ENCODE data around the gene CEP170. TPM values are rescaled to one million over a fixed set of nuclear protein-coding genes. Genes with fewer than 3 reads are reported as not detected.
"Not testable (repeated sequence)": the region's sequence is repeated elsewhere in the genome, so short reads cannot be mapped to it uniquely, and the experiment has no call there.

Gene CEP170
- total RNA-seq, 4 donors from 2014 or later: 40.3 to 114 (median 55.6) TPM

GRCh38 chr1:243213045-243213787 is 41.9 kb downstream of the CEP170 start:
- no peaks in the 10 kb centered on the region for H3K36me3 ChIP-seq
- DNase-seq: no peak
- H3K27ac ChIP-seq: peak overlapping the region; percentile 4 to 36
- no peak for TF ChIP-seq POLR2A (IDR thresholded peaks at IDR 0.05)
- no peak for TF ChIP-seq CTCF (IDR thresholded peaks at IDR 0.05)
- H3K4me1 ChIP-seq: no peaks in the 10 kb centered on the region
- H3K9me3 ChIP-seq: no peaks in the 10 kb centered on the region
- intact Hi-C loops (cut with DNase I; ENCODE audit: low total_unique reads): no loop called here
- no peaks in the 10 kb centered on the region for H3K27me3 ChIP-seq
- H3K4me3 ChIP-seq: no peak overlapping the region

GRCh38 chr1:243211984-243212383 is 43.1 kb downstream of the CEP170 start:
- H3K27ac ChIP-seq; DNase-seq; H3K27me3 ChIP-seq; H3K4me1 ChIP-seq; H3K4me3 ChIP-seq; H3K9me3 ChIP-seq; H3K36me3 ChIP-seq; intact Hi-C loops (cut with DNase I; ENCODE audit: low total_unique reads): not testable (repeated sequence)

GRCh38 chr1:243205026-243205501 is 50.0 kb downstream of the CEP170 start:
- H3K4me3 ChIP-seq; intact Hi-C loops (cut with DNase I; ENCODE audit: low total_unique reads); H3K36me3 ChIP-seq; H3K27me3 ChIP-seq; DNase-seq; H3K9me3 ChIP-seq; H3K4me1 ChIP-seq: not testable (repeated sequence)
- H3K27ac ChIP-seq: peak overlapping the region in 1 of 2 donors; percentile 34

- intact Hi-C loops (cut with DNase I; ENCODE audit: low total_unique reads); DNase-seq; H3K4me1 ChIP-seq; H3K27ac ChIP-seq; H3K36me3 ChIP-seq; H3K27me3 ChIP-seq; H3K4me3 ChIP-seq; H3K9me3 ChIP-seq: not testable (repeated sequence)
Observed at GRCh38 chr1:243204336-243204735, 50.7 kb downstream of the CEP170 start.

GRCh38 chr1:243203196-243203595 is 51.9 kb downstream of the CEP170 start:
- H3K4me3 ChIP-seq; DNase-seq; H3K9me3 ChIP-seq; H3K27me3 ChIP-seq; H3K36me3 ChIP-seq; H3K4me1 ChIP-seq; intact Hi-C loops (cut with DNase I; ENCODE audit: low total_unique reads): not testable (repeated sequence)
- H3K27ac ChIP-seq: peak overlapping the region in 1 of 2 donors; percentile 8

- H3K27ac ChIP-seq; intact Hi-C loops (cut with DNase I; ENCODE audit: low total_unique reads); H3K4me1 ChIP-seq: not testable (repeated sequence)
Observed at GRCh38 chr1:243201316-243201715, 53.8 kb downstream of the CEP170 start.

GRCh38 chr1:243197524-243197923 is 57.6 kb downstream of the CEP170 start:
- DNase-seq; intact Hi-C loops (cut with DNase I; ENCODE audit: low total_unique reads); H3K27ac ChIP-seq: not testable (repeated sequence)

More at GRCh38 chr1:243201316-243201715, 53.8 kb downstream of the CEP170 start:
- H3K9me3 ChIP-seq, H3K4me3 ChIP-seq, H3K36me3 ChIP-seq, DNase-seq, H3K27me3 ChIP-seq: not testable (repeated sequence)

GRCh38 chr1:243193330-243193729 is 61.8 kb downstream of the CEP170 start:
- H3K4me1 ChIP-seq; H3K27me3 ChIP-seq; H3K27ac ChIP-seq; H3K36me3 ChIP-seq; H3K4me3 ChIP-seq; intact Hi-C loops (cut with DNase I; ENCODE audit: low total_unique reads); DNase-seq; H3K9me3 ChIP-seq: not testable (repeated sequence)

More at GRCh38 chr1:243197524-243197923, 57.6 kb downstream of the CEP170 start:
- H3K4me3 ChIP-seq, H3K27me3 ChIP-seq, H3K36me3 ChIP-seq, H3K4me1 ChIP-seq, H3K9me3 ChIP-seq: not testable (repeated sequence)

GRCh38 chr1:243186201-243186995 is 68.7 kb downstream of the CEP170 start:
- H3K36me3 ChIP-seq; H3K27ac ChIP-seq; H3K4me1 ChIP-seq; intact Hi-C loops (cut with DNase I; ENCODE audit: low total_unique reads); H3K9me3 ChIP-seq; H3K27me3 ChIP-seq; DNase-seq; H3K4me3 ChIP-seq: not testable (repeated sequence)

GRCh38 chr1:243184787-243185186 is 70.3 kb downstream of the CEP170 start:
- H3K4me3 ChIP-seq; H3K27ac ChIP-seq; H3K27me3 ChIP-seq; H3K4me1 ChIP-seq; intact Hi-C loops (cut with DNase I; ENCODE audit: low total_unique reads); DNase-seq; H3K36me3 ChIP-seq; H3K9me3 ChIP-seq: not testable (repeated sequence)

GRCh38 chr1:243183661-243184060 is 71.4 kb downstream of the CEP170 start:
- DNase-seq; H3K4me3 ChIP-seq; intact Hi-C loops (cut with DNase I; ENCODE audit: low total_unique reads); H3K36me3 ChIP-seq; H3K9me3 ChIP-seq; H3K4me1 ChIP-seq; H3K27ac ChIP-seq; H3K27me3 ChIP-seq: not testable (repeated sequence)

- H3K9me3 ChIP-seq; intact Hi-C loops (cut with DNase I; ENCODE audit: low total_unique reads); DNase-seq: not testable (repeated sequence)
Observed at GRCh38 chr1:243183176-243183575, 71.9 kb downstream of the CEP170 start.

More at GRCh38 chr1:243183176-243183575, 71.9 kb downstream of the CEP170 start:
- H3K27ac ChIP-seq, H3K36me3 ChIP-seq, H3K4me3 ChIP-seq, H3K27me3 ChIP-seq, H3K4me1 ChIP-seq: not testable (repeated sequence)

Data from uterus (tissue), 4 donors.